ENCODE measurements around the gene TMEM161A.
A peak's percentile ranks its signal among the peaks of the same experiment; 100 is the strongest.
"Not testable (repeated sequence)": the region's sequence is repeated elsewhere in the genome, so short reads cannot be mapped to it uniquely, and the experiment has no call there.

Gene TMEM161A

DNA sequence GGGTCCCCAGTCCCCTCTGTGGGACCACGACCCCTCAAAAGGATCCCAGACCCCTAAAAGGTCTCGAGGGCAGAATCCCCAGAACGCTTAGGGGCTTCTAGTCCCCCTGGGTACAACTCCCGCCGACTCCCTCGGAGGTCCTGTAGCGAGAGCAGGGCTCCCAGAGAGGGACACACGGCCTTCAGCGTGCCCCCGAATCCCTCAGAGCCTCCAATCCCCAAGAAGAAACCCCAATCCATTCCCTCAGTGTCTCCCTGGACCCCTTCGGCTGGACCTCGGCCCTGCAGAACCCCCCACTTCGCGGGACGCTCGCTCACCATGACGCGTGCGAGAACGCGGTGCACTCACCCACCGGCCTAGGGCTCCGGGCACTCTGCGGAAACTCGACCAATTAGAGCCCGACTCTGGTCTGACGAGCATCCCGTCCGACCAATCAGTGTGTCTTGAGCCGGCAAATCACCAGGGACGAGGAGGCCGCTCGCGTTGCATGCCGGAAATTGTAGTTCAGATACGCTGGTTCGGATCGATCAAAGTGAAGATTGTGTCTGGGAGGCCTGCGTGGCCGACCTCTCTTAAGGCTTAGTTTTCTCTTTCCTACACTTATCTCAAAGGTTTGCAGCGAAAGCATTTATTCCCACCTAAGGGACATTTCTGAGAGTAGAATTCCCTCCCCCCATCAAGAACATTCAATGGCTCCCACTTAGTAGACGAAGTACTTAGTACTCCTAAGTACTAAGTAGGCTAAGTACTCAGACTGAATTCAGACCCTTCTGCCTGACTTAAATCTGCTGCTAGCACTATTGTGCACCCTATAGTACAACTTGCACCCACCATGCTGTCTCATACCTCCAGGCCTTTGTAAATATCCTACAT lies at the start of gene TMEM161A:
Gene TMEM161A, minus strand, starts transcription at position 370 of the 873 bp plus-strand sequence. Its CDS starts 50 bp downstream, at position 320.
- H3K4me3 ChIP-seq (ENCODE audit: low read depth, low read length), result peak within 1 kb of the TSS; percentile 92
- TF ChIP-seq, protein P1, sequence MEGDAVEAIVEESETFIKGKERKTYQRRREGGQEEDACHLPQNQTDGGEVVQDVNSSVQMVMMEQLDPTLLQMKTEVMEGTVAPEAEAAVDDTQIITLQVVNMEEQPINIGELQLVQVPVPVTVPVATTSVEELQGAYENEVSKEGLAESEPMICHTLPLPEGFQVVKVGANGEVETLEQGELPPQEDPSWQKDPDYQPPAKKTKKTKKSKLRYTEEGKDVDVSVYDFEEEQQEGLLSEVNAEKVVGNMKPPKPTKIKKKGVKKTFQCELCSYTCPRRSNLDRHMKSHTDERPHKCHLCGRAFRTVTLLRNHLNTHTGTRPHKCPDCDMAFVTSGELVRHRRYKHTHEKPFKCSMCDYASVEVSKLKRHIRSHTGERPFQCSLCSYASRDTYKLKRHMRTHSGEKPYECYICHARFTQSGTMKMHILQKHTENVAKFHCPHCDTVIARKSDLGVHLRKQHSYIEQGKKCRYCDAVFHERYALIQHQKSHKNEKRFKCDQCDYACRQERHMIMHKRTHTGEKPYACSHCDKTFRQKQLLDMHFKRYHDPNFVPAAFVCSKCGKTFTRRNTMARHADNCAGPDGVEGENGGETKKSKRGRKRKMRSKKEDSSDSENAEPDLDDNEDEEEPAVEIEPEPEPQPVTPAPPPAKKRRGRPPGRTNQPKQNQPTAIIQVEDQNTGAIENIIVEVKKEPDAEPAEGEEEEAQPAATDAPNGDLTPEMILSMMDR (IDR thresholded peaks at IDR 0.05; ENCODE audit: low read depth, low read length, missing control alignments), result no peak
- peak; percentile 99 for DNase-seq (ENCODE audit: low read depth)

DNA sequence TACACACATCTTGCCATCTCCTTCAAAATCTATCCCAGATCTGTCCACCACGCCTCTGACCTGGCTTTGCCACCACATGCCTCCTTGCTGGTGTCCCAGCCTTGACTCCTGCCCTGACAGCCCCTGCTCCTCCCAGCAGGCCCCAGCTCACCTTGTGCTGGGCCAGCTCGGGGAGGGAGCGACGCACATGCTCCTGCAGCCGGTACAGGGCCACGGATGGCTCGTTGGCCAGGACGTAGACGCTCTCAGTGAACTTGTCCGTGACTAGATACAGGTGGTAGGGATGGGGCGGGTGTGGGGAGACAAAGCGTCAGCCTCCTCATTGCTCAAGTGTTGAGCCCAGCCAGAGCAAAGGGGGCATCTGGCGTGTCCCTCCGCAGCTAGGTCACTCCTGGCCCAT lies 48.5 kb upstream of the TMEM161A start:
- TF ChIP-seq, protein P1 (IDR thresholded peaks at IDR 0.05; ENCODE audit: low read depth, low read length, missing control alignments), result no peak
- H3K4me3 ChIP-seq (ENCODE audit: low read depth, low read length), result no peak overlapping the region
- no peak for DNase-seq (ENCODE audit: low read depth)

DNA sequence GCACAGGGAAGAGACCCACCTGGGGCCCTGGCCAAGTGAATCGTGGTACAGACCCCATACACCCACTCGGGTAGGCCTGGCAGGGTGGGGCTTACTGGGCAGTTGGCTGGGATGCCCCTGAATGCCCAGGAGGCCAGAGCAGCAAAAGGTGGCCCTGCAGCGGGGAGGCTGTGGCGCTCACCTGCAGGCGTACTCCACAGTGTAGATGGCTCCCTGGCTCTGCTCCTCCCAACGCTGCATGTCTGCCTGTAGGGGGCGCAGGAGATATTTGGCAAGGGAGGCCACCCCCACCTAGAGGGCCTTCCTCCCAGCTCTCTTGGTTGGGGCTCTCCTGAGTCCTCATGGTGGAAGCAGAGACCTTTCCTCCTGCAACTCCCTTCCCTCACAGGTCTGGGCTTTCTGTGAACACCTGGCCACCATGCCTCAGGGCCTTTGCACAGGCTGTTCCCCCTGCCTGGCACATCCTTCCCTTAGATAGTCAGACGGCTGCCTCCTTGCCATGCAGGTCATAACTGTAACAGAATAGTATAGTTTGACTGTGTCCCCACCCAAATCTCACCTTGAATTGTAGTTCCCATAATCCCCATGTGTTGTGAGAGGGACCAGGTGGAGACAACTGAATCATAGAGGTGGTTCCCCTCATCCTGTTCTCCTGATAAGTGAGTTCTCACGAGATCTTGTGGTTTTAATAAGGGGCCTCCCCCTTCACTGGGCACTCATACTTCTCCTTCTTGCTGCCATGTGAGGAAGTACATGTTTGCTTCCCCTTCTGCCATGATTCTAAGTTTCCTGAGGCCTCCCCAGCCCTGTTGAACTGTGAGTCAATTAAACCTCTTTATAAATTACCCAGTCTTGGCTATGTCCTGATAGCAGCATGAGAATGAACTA lies 47.8 kb upstream of the TMEM161A start:
- DNase-seq (ENCODE audit: low read depth), result no peak
- no peak overlapping the region for H3K4me3 ChIP-seq (ENCODE audit: low read depth, low read length)
- TF ChIP-seq, protein P1 (IDR thresholded peaks at IDR 0.05; ENCODE audit: low read depth, low read length, missing control alignments), result peak; percentile 78

DNA sequence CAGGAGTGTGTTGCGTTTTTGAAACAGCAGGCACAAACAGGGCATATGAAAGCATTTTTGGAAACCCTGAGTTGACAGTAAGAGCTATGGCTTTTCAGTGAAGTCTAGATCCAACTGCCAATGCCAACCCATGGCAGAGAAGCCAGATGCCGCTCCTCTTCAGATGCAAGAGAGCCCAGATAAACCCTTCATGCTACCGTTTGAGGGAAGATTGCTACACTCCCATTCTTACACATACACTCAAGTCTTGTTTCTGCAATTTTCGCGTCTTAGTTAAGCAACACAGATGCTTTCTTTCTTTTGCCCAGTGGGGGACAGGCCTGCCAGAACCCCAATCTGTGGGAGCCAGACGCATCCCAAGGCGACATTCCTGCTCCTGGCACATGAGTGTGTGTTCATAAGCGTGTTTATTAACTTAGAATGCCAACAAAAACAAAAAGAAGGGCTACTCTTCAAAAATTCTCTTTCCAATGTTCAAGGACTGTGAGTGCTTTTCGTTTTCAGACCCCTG lies 43.3 kb upstream of the TMEM161A start:
- TF ChIP-seq, protein P1 (IDR thresholded peaks at IDR 0.05; ENCODE audit: low read depth, low read length, missing control alignments), result no peak
- no peak overlapping the region for H3K4me3 ChIP-seq (ENCODE audit: low read depth, low read length)
- no peak for DNase-seq (ENCODE audit: low read depth)

DNA sequence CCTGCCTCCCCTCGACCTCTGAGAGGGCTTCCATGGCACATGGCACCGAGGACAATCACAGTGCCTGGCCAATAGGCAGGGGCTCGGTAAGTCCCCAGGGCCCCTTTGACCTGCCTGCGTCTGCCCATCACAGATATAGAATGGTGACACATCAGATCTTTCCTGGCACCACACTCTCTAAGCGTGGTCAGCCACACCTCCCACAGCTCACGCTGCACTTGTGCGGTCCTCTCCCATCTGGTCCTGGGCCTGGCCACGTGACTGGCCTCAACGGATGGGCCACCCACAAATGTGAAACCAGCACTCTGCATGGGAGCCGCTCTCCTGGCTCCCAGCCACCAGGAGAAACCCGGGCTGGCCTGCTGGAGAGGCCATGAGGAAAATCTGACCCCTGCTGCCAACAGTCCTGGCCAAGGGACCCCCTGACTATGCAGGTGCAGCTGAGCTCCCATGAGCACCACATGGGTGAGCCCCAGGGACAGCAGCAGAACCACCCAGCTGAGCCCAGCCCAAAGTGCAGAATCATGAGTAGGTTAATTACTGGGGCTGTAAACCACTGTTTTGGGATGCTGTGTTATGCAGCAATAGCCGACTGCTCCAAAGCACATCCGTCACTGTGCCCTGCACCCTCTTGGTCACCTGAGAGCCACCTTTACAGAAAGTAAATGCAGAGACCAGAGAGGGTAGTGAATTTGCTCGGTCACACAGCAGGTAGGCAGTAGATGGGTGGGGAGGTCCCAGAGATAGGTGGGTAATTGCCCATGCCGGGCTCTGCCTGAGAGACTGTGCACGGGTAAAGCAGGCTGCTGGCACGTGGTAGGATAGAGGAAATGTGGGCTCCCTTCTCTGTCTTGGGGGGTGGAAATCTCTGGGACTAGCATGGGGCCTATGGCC lies 41.5 kb upstream of the TMEM161A start:
- TF ChIP-seq, protein P1 (IDR thresholded peaks at IDR 0.05; ENCODE audit: low read depth, low read length, missing control alignments), result no peak
- no peak overlapping the region for H3K4me3 ChIP-seq (ENCODE audit: low read depth, low read length)
- DNase-seq (ENCODE audit: low read depth), result no peak

DNA sequence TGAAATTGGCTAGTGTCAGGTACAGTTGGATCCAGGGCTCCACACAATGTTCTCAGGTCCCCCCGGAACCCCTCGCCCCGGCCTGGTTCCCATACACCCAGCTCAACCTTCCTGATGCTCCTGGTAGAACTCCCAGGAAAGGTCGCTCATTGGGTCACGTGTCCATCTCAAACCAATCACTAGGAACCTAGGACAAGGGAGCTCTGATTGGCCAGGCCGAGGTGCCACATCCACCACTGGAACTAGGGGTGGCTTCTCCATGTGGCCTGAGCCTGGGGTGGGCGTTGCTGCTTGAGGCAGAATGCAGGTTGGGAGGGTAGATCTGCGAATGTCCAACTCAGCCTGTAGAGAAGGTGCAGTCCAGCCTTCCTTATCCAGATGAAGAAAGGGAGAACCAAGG lies 38.7 kb upstream of the TMEM161A start:
- DNase-seq (ENCODE audit: low read depth), result no peak
- no peak overlapping the region for H3K4me3 ChIP-seq (ENCODE audit: low read depth, low read length)
- TF ChIP-seq, protein P1 (IDR thresholded peaks at IDR 0.05; ENCODE audit: low read depth, low read length, missing control alignments), result no peak

DNA sequence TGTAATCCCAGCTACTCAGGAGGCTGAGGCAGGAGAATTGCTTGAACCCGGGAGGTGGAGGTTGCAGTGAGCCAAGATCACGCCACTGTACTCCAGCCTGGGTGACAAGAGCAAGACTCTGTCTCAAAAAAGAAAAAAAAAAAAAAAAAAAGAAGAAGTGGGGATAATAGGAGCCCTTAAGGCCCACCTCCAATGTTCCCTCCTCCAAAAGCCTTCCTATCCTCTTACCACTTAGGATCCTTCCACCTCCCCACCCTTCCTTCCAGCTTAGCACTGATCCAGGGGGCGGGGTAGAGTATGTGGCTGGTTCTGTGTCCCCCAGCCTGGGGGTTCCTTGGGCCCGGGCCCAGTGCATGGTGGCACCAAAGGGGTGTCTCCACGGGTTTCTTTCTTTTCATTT lies 35.0 kb upstream of the TMEM161A start:
- DNase-seq (ENCODE audit: low read depth); H3K4me3 ChIP-seq (ENCODE audit: low read depth, low read length): not testable (repeated sequence)

Data from GM12864 (cell line).